KMS-11 (cell line): ENCODE measurements around the gene CBFA2T2.

Experiments
- H2AFZ ChIP-seq: fragments of 200-600 bp; sonication (generic); 2 replicates; pipeline ENCODE4 v1.6.1; 2016; ENCODE audit warnings: antibody characterized with exemption, mixed run types, low read depth
- H3K27ac ChIP-seq: fragments of 200-600 bp; sonication (generic); 2 replicates; pipeline ENCODE4 v1.6.1; 2016; ENCODE audit warnings: mild to moderate bottlenecking, mixed run types
- H3K27me3 ChIP-seq: fragments of 200-600 bp; sonication (generic); 2 replicates; pipeline ENCODE4 v1.6.1; 2017; ENCODE audit warnings: mild to moderate bottlenecking, low read depth, mixed run types, moderate library complexity; ENCODE audit not compliant: insufficient read depth
- H3K36me3 ChIP-seq: fragments of 200-600 bp; sonication (generic); 2 replicates; pipeline ENCODE4 v1.6.1; 2017; ENCODE audit warnings: mild to moderate bottlenecking, mixed run types; ENCODE audit not compliant: insufficient read depth
- H3K4me1 ChIP-seq: fragments of 200-600 bp; sonication (generic); 2 replicates; pipeline ENCODE4 v1.6.1; 2016; ENCODE audit warnings: mild to moderate bottlenecking, low read depth, mixed run types; ENCODE audit not compliant: poor library complexity, severe bottlenecking
- H3K4me2 ChIP-seq: fragments of 200-600 bp; sonication (generic); 2 replicates; pipeline ENCODE4 v1.7.0; 2016; ENCODE audit warnings: mild to moderate bottlenecking, mixed run types
- H3K4me3 ChIP-seq: fragments of 200-600 bp; sonication (generic); IDR thresholded peaks from 2 replicates; pipeline ENCODE4 v1.6.1; 2017; ENCODE audit warnings: low read depth, low read length, mixed read lengths; ENCODE audit not compliant: insufficient read depth
- H3K79me2 ChIP-seq: fragments of 200-600 bp; sonication (generic); 2 replicates; pipeline ENCODE4 v1.6.1; 2016; ENCODE audit warnings: low read depth, mixed run types; ENCODE audit not compliant: insufficient read depth
- H3K9ac ChIP-seq: fragments of 200-600 bp; sonication (generic); 2 replicates; pipeline ENCODE4 v1.6.1; 2016; ENCODE audit warnings: mild to moderate bottlenecking, mixed run types
- H4K20me1 ChIP-seq: fragments of 200-600 bp; sonication (generic); 2 replicates; pipeline ENCODE4 v1.6.1; 2016; ENCODE audit warnings: mild to moderate bottlenecking, mixed run types; ENCODE audit not compliant: insufficient read depth
- TF ChIP-seq, protein P1 (sequence below): fragments of 200-600 bp; sonication (generic); conservative IDR thresholded peaks from 2 replicates; pipeline ENCODE4 v1.6.1; 2017; ENCODE audit warnings: low read depth, mild to moderate bottlenecking, antibody characterized with exemption, low read length, moderate library complexity, mixed read lengths

The CBFA2T2 gene

DNA sequence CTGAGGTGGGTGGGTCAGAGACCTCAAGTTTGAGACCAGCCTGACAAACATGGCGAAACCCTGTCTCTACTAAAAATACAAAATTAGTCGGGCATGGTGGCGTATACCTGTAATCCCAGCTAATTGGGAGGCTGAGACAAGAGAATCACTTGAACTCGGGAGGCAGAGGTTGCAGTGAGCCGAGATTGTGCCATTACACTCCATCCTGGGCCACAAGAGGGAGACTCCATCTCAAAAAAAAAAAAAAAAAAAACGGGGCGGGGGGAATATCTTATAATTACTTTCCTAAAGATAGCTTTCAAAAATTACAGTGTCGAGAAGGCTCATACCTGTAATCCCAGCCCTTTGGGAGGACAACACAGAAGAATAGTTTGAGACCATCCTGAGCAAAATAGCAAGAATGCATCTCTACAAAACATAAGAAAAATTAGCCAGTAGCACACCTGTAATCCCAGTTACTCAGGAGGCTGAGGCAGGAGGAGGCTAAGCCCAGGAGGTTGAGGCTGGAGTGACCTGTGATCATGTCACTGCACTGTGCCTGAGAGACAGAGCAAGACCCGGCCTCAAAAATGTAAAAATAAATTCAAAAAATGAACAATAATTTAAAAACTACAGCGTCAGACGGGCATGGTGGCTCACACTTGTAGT is 25.8 kb downstream of the CBFA2T2 start:
- Histone ChIP-seq H3K4me3 (no peak overlapping the region), H3K27me3 (no peaks in the 10 kb centered on the region), H3K4me2 (no peak overlapping the region), H2AFZ (no peak overlapping the region), H3K4me1 (peaks cover 32% of the 10 kb centered on the region), H3K36me3 (no peaks in the 10 kb centered on the region), H3K79me2 (peaks cover 50% of the 10 kb centered on the region; the same call in 1 of the 2 replicates), H4K20me1 (no peaks in the 10 kb centered on the region), H3K27ac (no peak overlapping the region), H3K9ac (no peak overlapping the region)
- TF ChIP-seq, protein P1, sequence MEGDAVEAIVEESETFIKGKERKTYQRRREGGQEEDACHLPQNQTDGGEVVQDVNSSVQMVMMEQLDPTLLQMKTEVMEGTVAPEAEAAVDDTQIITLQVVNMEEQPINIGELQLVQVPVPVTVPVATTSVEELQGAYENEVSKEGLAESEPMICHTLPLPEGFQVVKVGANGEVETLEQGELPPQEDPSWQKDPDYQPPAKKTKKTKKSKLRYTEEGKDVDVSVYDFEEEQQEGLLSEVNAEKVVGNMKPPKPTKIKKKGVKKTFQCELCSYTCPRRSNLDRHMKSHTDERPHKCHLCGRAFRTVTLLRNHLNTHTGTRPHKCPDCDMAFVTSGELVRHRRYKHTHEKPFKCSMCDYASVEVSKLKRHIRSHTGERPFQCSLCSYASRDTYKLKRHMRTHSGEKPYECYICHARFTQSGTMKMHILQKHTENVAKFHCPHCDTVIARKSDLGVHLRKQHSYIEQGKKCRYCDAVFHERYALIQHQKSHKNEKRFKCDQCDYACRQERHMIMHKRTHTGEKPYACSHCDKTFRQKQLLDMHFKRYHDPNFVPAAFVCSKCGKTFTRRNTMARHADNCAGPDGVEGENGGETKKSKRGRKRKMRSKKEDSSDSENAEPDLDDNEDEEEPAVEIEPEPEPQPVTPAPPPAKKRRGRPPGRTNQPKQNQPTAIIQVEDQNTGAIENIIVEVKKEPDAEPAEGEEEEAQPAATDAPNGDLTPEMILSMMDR = peak; percentile 50; the same call in 1 of the 2 replicates

DNA sequence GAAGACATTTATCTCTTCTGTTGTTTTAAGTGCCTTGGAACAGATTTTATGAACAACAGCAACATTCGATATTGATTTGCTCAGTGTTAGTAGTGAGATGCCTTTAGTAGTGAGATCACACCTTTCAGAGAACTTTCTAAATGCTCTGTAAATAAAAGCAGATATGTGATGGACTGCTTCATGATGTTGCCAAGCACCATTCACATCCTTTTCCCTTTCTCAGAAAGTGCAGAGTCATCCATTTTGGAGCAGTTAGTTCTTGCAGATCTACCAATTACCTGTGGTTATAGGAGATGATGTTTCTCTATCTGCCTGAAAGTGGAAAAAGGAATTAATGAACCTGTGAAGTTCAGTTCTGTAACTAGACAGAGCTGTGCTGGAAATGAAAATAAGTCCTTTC is 27.0 kb downstream of the CBFA2T2 start:
- TF ChIP-seq, protein P1 = no peak
- Histone ChIP-seq H3K4me1 (peaks cover 44% of the 10 kb centered on the region), H3K27me3 (no peaks in the 10 kb centered on the region), H3K27ac (peak overlapping the region; percentile 16; the same call in 1 of the 2 replicates), H4K20me1 (no peaks in the 10 kb centered on the region), H2AFZ (no peak overlapping the region), H3K36me3 (no peaks in the 10 kb centered on the region), H3K79me2 (peaks cover 45% of the 10 kb centered on the region; the same call in 1 of the 2 replicates), H3K9ac (no peak overlapping the region), H3K4me3 (no peak overlapping the region), H3K4me2 (peak overlapping the region; percentile 30; the same call in 1 of the 2 replicates)

DNA sequence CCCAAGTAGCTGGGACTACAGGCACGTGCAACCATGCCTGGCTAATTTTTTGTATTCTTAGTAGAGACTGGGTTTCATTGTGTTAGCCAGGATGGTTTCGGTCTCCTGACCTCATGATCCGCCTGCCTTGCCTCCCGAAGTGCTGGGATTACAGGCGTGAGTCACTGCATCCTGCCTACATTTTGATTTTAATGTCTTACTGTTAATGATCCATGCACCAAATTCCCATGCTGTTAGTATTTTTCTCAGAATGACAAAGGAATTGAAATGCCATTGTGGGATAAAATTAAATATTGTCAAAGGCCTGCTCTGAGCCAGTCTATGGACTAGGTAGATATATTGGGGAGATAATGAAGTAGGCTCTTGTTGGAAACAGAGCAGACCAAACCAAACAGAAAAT is 28.2 kb downstream of the CBFA2T2 start:
- H3K79me2 ChIP-seq = peaks cover 38% of the 10 kb centered on the region; the same call in 1 of the 2 replicates
- no peak overlapping the region for H2AFZ ChIP-seq
- peaks cover 54% of the 10 kb centered on the region for H3K4me1 ChIP-seq
- TF ChIP-seq, protein P1 = no peak
- H4K20me1 ChIP-seq = no peaks in the 10 kb centered on the region
- H3K9ac ChIP-seq = no peak overlapping the region
- H3K27me3 ChIP-seq = no peaks in the 10 kb centered on the region
- no peak overlapping the region for H3K4me3 ChIP-seq
- H3K27ac ChIP-seq = no peak overlapping the region
- peak overlapping the region; percentile 15; the same call in 1 of the 2 replicates for H3K4me2 ChIP-seq
- H3K36me3 ChIP-seq = no peaks in the 10 kb centered on the region

DNA sequence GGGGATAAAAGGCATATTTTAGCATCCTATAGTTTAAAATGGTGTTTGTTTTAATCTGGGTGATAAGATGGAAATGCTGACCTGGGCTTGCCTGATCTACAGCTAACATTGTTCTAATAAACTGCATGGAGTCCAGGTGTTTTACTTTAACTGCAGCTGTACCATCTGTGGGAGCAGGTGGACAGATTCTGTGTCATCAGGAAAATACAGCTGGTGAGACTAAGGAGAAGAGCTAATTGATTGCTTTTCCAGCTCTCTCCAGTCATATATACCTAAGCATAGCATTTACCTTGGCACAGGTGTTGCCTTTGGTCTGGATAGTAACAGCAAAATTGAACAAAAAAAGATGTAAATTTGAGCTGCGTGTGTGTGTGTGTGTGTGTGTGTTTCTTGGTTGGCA is 31.6 kb downstream of the CBFA2T2 start:
- H3K9ac ChIP-seq = no peak overlapping the region
- H3K4me2 ChIP-seq = peak overlapping the region; percentile 38; the same call in 1 of the 2 replicates
- TF ChIP-seq, protein P1 = no peak
- no peak overlapping the region for H3K4me3 ChIP-seq
- peaks cover 64% of the 10 kb centered on the region for H3K4me1 ChIP-seq
- H3K27me3 ChIP-seq = no peaks in the 10 kb centered on the region
- H4K20me1 ChIP-seq = no peaks in the 10 kb centered on the region
- H3K79me2 ChIP-seq = peaks cover 39% of the 10 kb centered on the region; the same call in 1 of the 2 replicates
- H2AFZ ChIP-seq = no peak overlapping the region
- H3K36me3 ChIP-seq = no peaks in the 10 kb centered on the region
- H3K27ac ChIP-seq = no peak overlapping the region
